ENCODE results near the gene ZNF860.
A peak's percentile ranks its signal among the peaks of the same experiment; 100 is the strongest.
"Not testable (repeated sequence)": the region's sequence is repeated elsewhere in the genome, so short reads cannot be mapped to it uniquely, and the experiment has no call there.

- peak; percentile 13; the same call in 1 of the 2 replicates for TF ChIP-seq CTCF (IDR thresholded peaks at IDR 0.05; ENCODE audit: low read length)
- TF ChIP-seq EZH2 (IDR thresholded peaks at IDR 0.05; ENCODE audit: borderline replicate concordance, low read length): not testable (repeated sequence)
These were observed 29.1 kb downstream of the ZNF860 start for GRCh38 chr3:32010699-32011098.

All from OCI-LY1 (cell line).